GM12873 (cell line): ENCODE results near the gene TNMD.

ENCODE experiments used
- CTCF ChIP-seq: IDR thresholded peaks from 2 replicates; pipeline ENCODE4 v1.5.1; 2012; ENCODE audit warnings: low read depth, mild to moderate bottlenecking, moderate library complexity, low read length, control low read depth; ENCODE audit not compliant: insufficient read depth; ENCODE audit errors: missing control alignments

Gene TNMD

GRCh38 chrX:100596601-100597000 is 11.9 kb downstream of the TNMD start:
- no peak for TF ChIP-seq CTCF

GRCh38 chrX:100599456-100599855 is 14.7 kb downstream of the TNMD start:
- TF ChIP-seq CTCF = no peak

- TF ChIP-seq CTCF = no peak
These were observed 15.6 kb downstream of the TNMD start for GRCh38 chrX:100600340-100600739.

- TF ChIP-seq CTCF = no peak
These were observed 16.0 kb downstream of the TNMD start for GRCh38 chrX:100600758-100601157.

GRCh38 chrX:100606753-100607152 is 22.0 kb downstream of the TNMD start:
- TF ChIP-seq CTCF = no peak

GRCh38 chrX:100609591-100609990 is 24.9 kb downstream of the TNMD start:
- TF ChIP-seq CTCF = no peak

GRCh38 chrX:100611951-100612350 is 27.2 kb downstream of the TNMD start:
- TF ChIP-seq CTCF = no peak
